Activated naive CD4-positive, alpha-beta T cell treated with anti-CD3 and anti-CD28 coated beads, Interleukin-2, amount 10 ng/mL, durations not matched to agents 7 days and 5 days (primary cell): ENCODE results near the gene UBE2V1.
"Not testable (repeated sequence)": the region's sequence is repeated elsewhere in the genome, so short reads cannot be mapped to it uniquely, and the experiment has no call there.

Experiments
- CTCF ChIA-PET: fragments of 350-600 bp; sonication (Branson Sonifier 250); formaldehyde crosslinking; loops from one replicate; lab custom pipeline; 2021; ENCODE audit warnings: antibody characterized with exemption; lab: Charles Lee
- DNase-seq: peaks from one replicate; pipeline ENCODE4 v3.0.0-alpha.2; 2020
- H3K27ac Mint-ChIP-seq: one replicate; pipeline ENCODE4 v1.8.0; 2021; ENCODE audit warnings: mild to moderate bottlenecking, moderate library complexity, mixed read lengths
- H3K27me3 Mint-ChIP-seq: one replicate; pipeline ENCODE4 v1.8.0; 2021; ENCODE audit warnings: mild to moderate bottlenecking, mixed read lengths
- H3K36me3 Mint-ChIP-seq: one replicate; pipeline ENCODE4 v1.8.0; 2021; ENCODE audit warnings: mixed read lengths
- H3K4me1 Mint-ChIP-seq: one replicate; pipeline ENCODE4 v1.8.0; 2021; ENCODE audit warnings: mixed read lengths
- H3K4me3 Mint-ChIP-seq: one replicate; pipeline ENCODE4 v1.8.0; 2021; ENCODE audit warnings: mild to moderate bottlenecking, moderate library complexity, mixed read lengths
- H3K9me3 Mint-ChIP-seq: one replicate; pipeline ENCODE4 v1.8.0; 2021; ENCODE audit warnings: mixed read lengths

Gene UBE2V1

GRCh38 chr20:50102551-50102950, 10.4 kb downstream of the UBE2V1 start:
- not testable (repeated sequence) for H3K9me3 Mint-ChIP-seq, H3K4me3 Mint-ChIP-seq, H3K27ac Mint-ChIP-seq, DNase-seq, H3K27me3 Mint-ChIP-seq
- Mint-ChIP-seq H3K4me1 (peaks cover 26% of the 10 kb centered on the region), H3K36me3 (peaks cover 22% of the 10 kb centered on the region)
- CTCF ChIA-PET, result interaction anchor here (1.1 to 2.6 kb wide), 3 partner anchors 17 to 482 kb away, joined by 3 to 9 read pairs (median 7); no protein-coding TSS in a partner anchor

GRCh38 chr20:50101887-50102286, 11.1 kb downstream of the UBE2V1 start:
- no peak for DNase-seq
- CTCF ChIA-PET, result interaction anchor here (2.2 to 2.6 kb wide), 2 partner anchors 16 to 31 kb away, joined by 7 to 9 read pairs; no protein-coding TSS in a partner anchor
- Mint-ChIP-seq H3K4me3 (no peak overlapping the region), H3K36me3 (peaks cover 22% of the 10 kb centered on the region), H3K4me1 (peaks cover 25% of the 10 kb centered on the region), H3K27me3 (no peaks in the 10 kb centered on the region), H3K27ac (no peak overlapping the region), H3K9me3 (no peaks in the 10 kb centered on the region)

- Mint-ChIP-seq H3K27me3 (no peaks in the 10 kb centered on the region), H3K4me3 (no peak overlapping the region), H3K27ac (no peak overlapping the region), H3K36me3 (peaks cover 28% of the 10 kb centered on the region), H3K4me1 (peaks cover 24% of the 10 kb centered on the region), H3K9me3 (no peaks in the 10 kb centered on the region)
- no peak for DNase-seq
- CTCF ChIA-PET, result interaction anchor here (0.5 to 5.1 kb wide), 4 partner anchors 15 to 42 kb away, joined by 7 to 27 read pairs (median 8); no protein-coding TSS in a partner anchor
Observed at GRCh38 chr20:50101281-50101680, 11.7 kb downstream of the UBE2V1 start.

GRCh38 chr20:50100552-50100951, 12.4 kb downstream of the UBE2V1 start:
- DNase-seq, result no peak
- H3K27me3 Mint-ChIP-seq, result no peaks in the 10 kb centered on the region
- H3K4me1 Mint-ChIP-seq, result peaks cover 22% of the 10 kb centered on the region
- no peaks in the 10 kb centered on the region for H3K9me3 Mint-ChIP-seq
- CTCF ChIA-PET, result interaction anchor here (0.8 to 5.1 kb wide), 4 partner anchors 11 to 122 kb away, joined by 3 to 27 read pairs (median 5); no protein-coding TSS in a partner anchor
- H3K36me3 Mint-ChIP-seq, result peaks cover 33% of the 10 kb centered on the region
- H3K4me3 Mint-ChIP-seq, result no peak overlapping the region
- no peak overlapping the region for H3K27ac Mint-ChIP-seq

- Mint-ChIP-seq H3K36me3 (peaks cover 41% of the 10 kb centered on the region), H3K27ac (no peak overlapping the region), H3K4me3 (no peak overlapping the region), H3K9me3 (no peaks in the 10 kb centered on the region), H3K27me3 (no peaks in the 10 kb centered on the region), H3K4me1 (peaks cover 20% of the 10 kb centered on the region)
- CTCF ChIA-PET, result interaction anchor here (0.8 to 5.1 kb wide), 4 partner anchors 12 to 121 kb away, joined by 3 to 27 read pairs (median 4); no protein-coding TSS in a partner anchor
- no peak for DNase-seq
Observed at GRCh38 chr20:50099565-50099991, 13.4 kb downstream of the UBE2V1 start.

- Mint-ChIP-seq H3K27ac (no peak overlapping the region), H3K27me3 (no peaks in the 10 kb centered on the region), H3K4me3 (no peak overlapping the region), H3K36me3 (peaks cover 43% of the 10 kb centered on the region), H3K4me1 (peaks cover 20% of the 10 kb centered on the region), H3K9me3 (no peaks in the 10 kb centered on the region)
- CTCF ChIA-PET, result interaction anchor here (1.0 to 5.1 kb wide), 5 partner anchors 10 to 120 kb away, joined by 3 to 27 read pairs (median 3); no protein-coding TSS in a partner anchor
- DNase-seq, result no peak
Observed at GRCh38 chr20:50099113-50099512, 13.8 kb downstream of the UBE2V1 start.

- H3K4me1 Mint-ChIP-seq, result peaks cover 18% of the 10 kb centered on the region
- H3K9me3 Mint-ChIP-seq, result no peaks in the 10 kb centered on the region
- no peak overlapping the region for H3K4me3 Mint-ChIP-seq
- CTCF ChIA-PET, result interaction anchor here (1.1 to 5.1 kb wide), 3 partner anchors 9 to 15 kb away, joined by 3 to 27 read pairs (median 3); no protein-coding TSS in a partner anchor
- peaks cover 44% of the 10 kb centered on the region for H3K36me3 Mint-ChIP-seq
- no peak overlapping the region for H3K27ac Mint-ChIP-seq
- no peak for DNase-seq
- no peaks in the 10 kb centered on the region for H3K27me3 Mint-ChIP-seq
Observed at GRCh38 chr20:50098259-50098658, 14.7 kb downstream of the UBE2V1 start.

GRCh38 chr20:50097843-50098242, 15.1 kb downstream of the UBE2V1 start:
- Mint-ChIP-seq H3K4me1 (peaks cover 15% of the 10 kb centered on the region), H3K4me3 (no peak overlapping the region), H3K27me3 (no peaks in the 10 kb centered on the region), H3K9me3 (no peaks in the 10 kb centered on the region), H3K27ac (no peak overlapping the region), H3K36me3 (peaks cover 47% of the 10 kb centered on the region)
- no peak for DNase-seq
- CTCF ChIA-PET, result interaction anchor here (1.1 to 5.1 kb wide), 3 partner anchors 8 to 14 kb away, joined by 3 to 27 read pairs (median 3); no protein-coding TSS in a partner anchor

GRCh38 chr20:50096237-50096636, 16.7 kb downstream of the UBE2V1 start:
- Mint-ChIP-seq H3K4me3 (no peak overlapping the region), H3K27ac (no peak overlapping the region), H3K4me1 (peaks cover 7% of the 10 kb centered on the region), H3K9me3 (no peaks in the 10 kb centered on the region), H3K36me3 (peaks cover 39% of the 10 kb centered on the region), H3K27me3 (no peaks in the 10 kb centered on the region)
- CTCF ChIA-PET, result interaction anchor here (5.1 kb wide), 1 partner anchor 10 kb away, joined by 27 read pairs; no protein-coding TSS in a partner anchor
- no peak for DNase-seq

- Mint-ChIP-seq H3K4me1 (peaks cover 7% of the 10 kb centered on the region), H3K4me3 (no peak overlapping the region), H3K36me3 (peaks cover 40% of the 10 kb centered on the region), H3K27me3 (no peaks in the 10 kb centered on the region), H3K9me3 (no peaks in the 10 kb centered on the region), H3K27ac (no peak overlapping the region)
- DNase-seq, result no peak
- CTCF ChIA-PET, result interaction anchor here (1.0 kb wide), 1 partner anchor 10 kb away, joined by 3 read pairs; no protein-coding TSS in a partner anchor
Observed at GRCh38 chr20:50095476-50096078, 17.4 kb downstream of the UBE2V1 start.

- Mint-ChIP-seq H3K27me3 (no peaks in the 10 kb centered on the region), H3K27ac (no peak overlapping the region), H3K4me3 (no peak overlapping the region), H3K4me1 (peaks cover 5% of the 10 kb centered on the region), H3K9me3 (no peaks in the 10 kb centered on the region), H3K36me3 (peaks cover 42% of the 10 kb centered on the region)
- CTCF ChIA-PET, result interaction anchor here (1.0 to 1.4 kb wide), 4 partner anchors 8 to 21 kb away, joined by 3 to 5 read pairs (median 4); no protein-coding TSS in a partner anchor
- no peak for DNase-seq
Observed at GRCh38 chr20:50094522-50094921, 18.4 kb downstream of the UBE2V1 start.

GRCh38 chr20:50093240-50093639, 19.7 kb downstream of the UBE2V1 start:
- CTCF ChIA-PET, result interaction anchor here (1.3 kb wide), 1 partner anchor 114 kb away, joined by 4 read pairs; no protein-coding TSS in a partner anchor
- peaks cover 42% of the 10 kb centered on the region for H3K36me3 Mint-ChIP-seq
- no peaks in the 10 kb centered on the region for H3K4me1 Mint-ChIP-seq
- H3K4me3 Mint-ChIP-seq, result no peak overlapping the region
- no peak for DNase-seq
- no peaks in the 10 kb centered on the region for H3K27me3 Mint-ChIP-seq
- no peak overlapping the region for H3K27ac Mint-ChIP-seq
- H3K9me3 Mint-ChIP-seq, result no peaks in the 10 kb centered on the region

GRCh38 chr20:50092436-50092835, 20.5 kb downstream of the UBE2V1 start:
- Mint-ChIP-seq H3K27me3 (no peaks in the 10 kb centered on the region), H3K9me3 (no peaks in the 10 kb centered on the region), H3K4me3 (no peak overlapping the region), H3K4me1 (no peaks in the 10 kb centered on the region), H3K36me3 (peaks cover 41% of the 10 kb centered on the region), H3K27ac (no peak overlapping the region)
- no peak for DNase-seq
- CTCF ChIA-PET, result interaction anchor here (1.3 kb wide), 1 partner anchor 113 kb away, joined by 4 read pairs; no protein-coding TSS in a partner anchor

- CTCF ChIA-PET, result interaction anchor here (1.1 kb wide), 1 partner anchor 9 kb away, joined by 3 read pairs; no protein-coding TSS in a partner anchor
- Mint-ChIP-seq H3K36me3 (peaks cover 26% of the 10 kb centered on the region), H3K4me3 (no peak overlapping the region), H3K27me3 (no peaks in the 10 kb centered on the region), H3K9me3 (no peaks in the 10 kb centered on the region), H3K4me1 (peaks cover 16% of the 10 kb centered on the region), H3K27ac (no peak overlapping the region)
- DNase-seq, result no peak
Observed at GRCh38 chr20:50089787-50090177, 23.2 kb downstream of the UBE2V1 start.
